Heart left ventricle (tissue), 16 donors: ENCODE data around the gene CCS. TPM values are rescaled to one million over a fixed set of nuclear protein-coding genes. Genes with fewer than 3 reads are reported as not detected.

Experiments
- ATAC-seq, 4 donors: fragments of 200-7000 bp; cut with Tn5 transposase; one replicate each; pipeline ENCODE4 v1.9.1; 2020 to 2022; ENCODE audit warnings: moderate library complexity in 4 of 4, mild to moderate bottlenecking in 3 of 4, moderate number of reproducible peaks in 1 of 4
- DNase-seq, 5 donors: peaks; one replicate each; pipeline ENCODE4 v3.0.0-alpha.2; 2020
- H3K27ac ChIP-seq, 12 donors: fragments of 200-600 bp; sonication (generic) in 4 of 12; one replicate each; pipeline versions ENCODE4 v1.5.0 to v1.8.0; 2016 to 2022; ENCODE audit warnings: mild to moderate bottlenecking in 2 of 12
- H3K27me3 ChIP-seq, 9 donors: fragments of 200-600 bp; sonication (generic) in 2 of 9; one replicate each; pipeline versions ENCODE4 v1.5.1 to v1.8.0; 2016 to 2022; ENCODE audit warnings: mild to moderate bottlenecking in 3 of 9
- H3K36me3 ChIP-seq, 9 donors: fragments of 200-600 bp; sonication (generic) in 2 of 9; one replicate each; pipeline versions ENCODE4 v1.5.0 to v1.8.0; 2018 to 2022; ENCODE audit warnings: mild to moderate bottlenecking in 2 of 9
- H3K4me1 ChIP-seq, 12 donors: fragments of 200-600 bp; sonication (generic) in 4 of 12; one replicate each; pipeline versions ENCODE4 v1.5.0 to v1.8.0; 2016 to 2022; ENCODE audit warnings: mild to moderate bottlenecking in 3 of 12
- H3K4me3 ChIP-seq, 12 donors: fragments of 200-600 bp; sonication (generic) in 4 of 12; one replicate each; pipeline versions ENCODE4 v1.5.0 to v1.8.0; 2017 to 2022; ENCODE audit warnings: mild to moderate bottlenecking in 9 of 12, moderate library complexity in 4 of 12
- H3K9me3 ChIP-seq, 12 donors: fragments of 200-600 bp; sonication (generic) in 4 of 12; one replicate each; pipeline versions ENCODE4 v1.5.0 to v1.8.0; 2016 to 2022; ENCODE audit warnings: mild to moderate bottlenecking in 1 of 12
- POLR2A ChIP-seq, 2 donors: fragments of 450-650 bp; IDR thresholded peaks; one replicate each; pipeline ENCODE4 v1.6.1; 2017; ENCODE audit warnings: antibody characterized with exemption in 2 of 2, mild to moderate bottlenecking in 2 of 2, moderate library complexity in 2 of 2
- WGBS, 4 donors: extraction: QIAGEN DNeasy Blood & Tissue Kit in 2 of 4; methylation state at CpG; one replicate each; pipeline versions ENCODE4 v1.1.5 to v1.1.7; 2013 to 2018; 5-methylcytosine and 5-hydroxymethylcytosine counted together
- intact Hi-C, 10 donors: fragments of 100-400 bp; cut with DNase I; formaldehyde crosslinking; loops; one replicate each; pipeline versions ENCODE4 v1.11.1 to v1.14.2; 2022
- polyA plus RNA-seq, 2 donors: library from polyadenylated mRNA; stranded (reverse); fragments of 200-250 nt; gene quantifications; one replicate each; pipeline ENCODE4 v1.2.3, GENCODE V29; 2013
- total RNA-seq, 9 donors: library from RNA; depleted of rRNA in 2 of 9; stranded (reverse); fragments of >200 nt in 2 of 9; fragmentation: NEBNext Ultra II Directional in 3 of 9; extraction: Animal tissue kit (Norgen Biotek cat#: 25700) in 3 of 9; gene quantifications; one replicate each; pipeline versions ENCODE4 v1.1.0 to v1.2.4, GENCODE V29; 2016 to 2023
- TF ChIP-seq, protein P1 (sequence below), 12 donors: fragments of 200-600 bp; sonication (generic) in 4 of 12; IDR thresholded peaks; one replicate each; pipeline versions ENCODE4 v1.5.0 to v1.8.0; 2018 to 2022; ENCODE audit warnings: antibody characterized with exemption in 12 of 12, mild to moderate bottlenecking in 5 of 12
- donor health status: ischemic (EF 13 %, LVEDD 7.1; RV severe dilation, severe dysfunction).
- donor health status: healthy with polysubstance abuse.
- donor health status: DM: no; HTN: yes; CAD: no.
- donor health status: DM: no; HTN: no; CAD: no.
- donor health status: ischemic (EF 25% LVEDD 6.9; RV normal size, moderate dysfunction).
- donor health status: ischemic (EF 25% LVEDD 5.7; RV mildly dilated, moderate dysfunction).
- donor health status: healthy.
- donor health status: DM: yes; HTN: yes; CAD: no.
- donor health status: ischemic (EF 35%, LVEDD 5.7; RV mildly dilated, moderate dysfunction).
- donor health status: nonischemic (EF 11% LVEDD 7.7; RV severe dilation, severe dysfunction).
- donor health status: DM: yes; HTN: yes; CAD: no.
- donor health status: PGD.
- donor health status: ischemic (EF 29% LVEDD 5.4; RV normal size, mild dysfunction).
- donor health status: nonischemic (EF 23%, LVEDD 6.1; RV moderate dilation, normal function).

The CCS gene
- total and polyA plus RNA-seq, 11 donors, result 13.9 to 41.1 (median 20.1) TPM

DNA sequence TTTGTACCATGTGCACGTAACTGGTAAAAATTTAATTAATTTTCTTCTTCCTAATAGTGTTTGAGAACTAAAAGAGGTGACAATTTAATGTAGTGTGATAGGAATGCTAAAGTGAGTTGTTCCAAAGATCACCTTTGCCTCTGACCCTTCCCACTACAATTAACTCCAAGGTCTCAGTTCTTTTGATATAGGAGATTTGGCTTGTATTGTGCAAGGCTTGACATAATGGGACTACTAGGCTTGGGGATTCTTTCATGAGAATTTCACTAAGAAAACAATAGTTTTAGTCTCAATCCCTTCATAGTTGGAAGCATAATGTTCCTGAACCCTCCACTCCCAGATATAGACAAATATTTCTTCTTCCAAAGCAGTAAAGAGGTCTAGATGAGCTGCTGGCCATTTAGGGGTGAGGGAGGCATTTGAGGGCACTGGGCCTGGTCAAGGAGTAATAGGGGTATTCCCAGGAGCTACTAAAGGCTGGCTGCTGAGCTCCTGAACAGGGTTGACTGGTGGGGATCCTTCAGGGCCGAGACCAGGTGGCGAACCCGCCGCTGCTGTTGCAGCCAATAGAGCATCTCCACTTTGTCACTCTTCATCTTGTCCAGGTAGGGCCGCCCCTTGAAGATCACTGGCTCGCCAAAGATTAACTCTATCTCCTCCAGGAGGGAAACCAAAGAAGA lies 2.8 kb upstream of the CCS start:
- no peak overlapping the region for H3K27ac ChIP-seq
- intact Hi-C loops, result loop anchor here in 5 of 10 donors (5.0 to 10.0 kb wide), 3 partner anchors 87 to 255 kb away; partner anchors contain the start of genes RBM4B (in 4 of the 5) and RCE1 (in 1 of the 5)
- no peak for TF ChIP-seq POLR2A (IDR thresholded peaks at IDR 0.05)
- TF ChIP-seq, protein P1, sequence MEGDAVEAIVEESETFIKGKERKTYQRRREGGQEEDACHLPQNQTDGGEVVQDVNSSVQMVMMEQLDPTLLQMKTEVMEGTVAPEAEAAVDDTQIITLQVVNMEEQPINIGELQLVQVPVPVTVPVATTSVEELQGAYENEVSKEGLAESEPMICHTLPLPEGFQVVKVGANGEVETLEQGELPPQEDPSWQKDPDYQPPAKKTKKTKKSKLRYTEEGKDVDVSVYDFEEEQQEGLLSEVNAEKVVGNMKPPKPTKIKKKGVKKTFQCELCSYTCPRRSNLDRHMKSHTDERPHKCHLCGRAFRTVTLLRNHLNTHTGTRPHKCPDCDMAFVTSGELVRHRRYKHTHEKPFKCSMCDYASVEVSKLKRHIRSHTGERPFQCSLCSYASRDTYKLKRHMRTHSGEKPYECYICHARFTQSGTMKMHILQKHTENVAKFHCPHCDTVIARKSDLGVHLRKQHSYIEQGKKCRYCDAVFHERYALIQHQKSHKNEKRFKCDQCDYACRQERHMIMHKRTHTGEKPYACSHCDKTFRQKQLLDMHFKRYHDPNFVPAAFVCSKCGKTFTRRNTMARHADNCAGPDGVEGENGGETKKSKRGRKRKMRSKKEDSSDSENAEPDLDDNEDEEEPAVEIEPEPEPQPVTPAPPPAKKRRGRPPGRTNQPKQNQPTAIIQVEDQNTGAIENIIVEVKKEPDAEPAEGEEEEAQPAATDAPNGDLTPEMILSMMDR (IDR thresholded peaks at IDR 0.05), result no peak
- H3K4me1 ChIP-seq, result peaks cover 2 to 28% (median 23%) of the 10 kb centered on the region in 12 donors
- DNase-seq, result no peak
- no peaks in the 10 kb centered on the region for H3K27me3 ChIP-seq
- WGBS, 4 donors, result 93 to 96% (median 95%) methylated on average over 7 of the region's 7 CpGs
- ATAC-seq, result no peak
- H3K36me3 ChIP-seq, result no peaks in the 10 kb centered on the region
- H3K4me3 ChIP-seq, result no peak overlapping the region
- H3K9me3 ChIP-seq, result no peaks in the 10 kb centered on the region

DNA sequence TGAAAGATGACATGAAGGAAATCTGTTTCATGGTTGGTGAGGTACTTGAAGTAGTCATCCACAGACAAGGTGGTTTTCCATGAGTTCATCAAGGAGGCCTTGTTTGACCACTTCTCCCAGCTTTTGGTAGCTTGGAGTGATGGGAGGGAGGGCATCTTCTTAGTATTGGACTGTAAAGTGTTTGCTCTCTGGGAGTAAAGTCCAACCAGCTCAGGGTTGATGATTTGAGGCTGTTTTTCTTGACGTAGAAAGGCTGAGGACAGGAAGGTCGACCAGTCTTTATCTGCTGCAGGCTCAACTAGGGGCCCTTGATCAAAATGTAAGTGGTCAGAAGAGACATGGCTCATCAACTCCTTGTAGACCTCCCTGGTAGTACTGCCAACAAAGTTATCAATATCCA lies 1.8 kb upstream of the CCS start:
- intact Hi-C loops, result loop anchor here in 5 of 10 donors (5.0 to 10.0 kb wide), 2 partner anchors 86 to 254 kb away; partner anchors contain the start of genes RBM4B (in 4 of the 5) and RCE1 (in 1 of the 5)
- no peaks in the 10 kb centered on the region for H3K9me3 ChIP-seq
- 75 to 87% (median 85%) methylated on average over 2 of the region's 2 CpGs for WGBS, 4 donors
- TF ChIP-seq, protein P1 (IDR thresholded peaks at IDR 0.05), result no peak
- no peak for TF ChIP-seq POLR2A (IDR thresholded peaks at IDR 0.05)
- no peaks in the 10 kb centered on the region for H3K36me3 ChIP-seq
- ATAC-seq (no peak), DNase-seq (no peak)
- H3K27me3 ChIP-seq, result no peaks in the 10 kb centered on the region
- peaks cover 2 to 38% (median 28%) of the 10 kb centered on the region in 12 donors for H3K4me1 ChIP-seq
- H3K27ac ChIP-seq, result no peak overlapping the region
- no peak overlapping the region for H3K4me3 ChIP-seq

DNA sequence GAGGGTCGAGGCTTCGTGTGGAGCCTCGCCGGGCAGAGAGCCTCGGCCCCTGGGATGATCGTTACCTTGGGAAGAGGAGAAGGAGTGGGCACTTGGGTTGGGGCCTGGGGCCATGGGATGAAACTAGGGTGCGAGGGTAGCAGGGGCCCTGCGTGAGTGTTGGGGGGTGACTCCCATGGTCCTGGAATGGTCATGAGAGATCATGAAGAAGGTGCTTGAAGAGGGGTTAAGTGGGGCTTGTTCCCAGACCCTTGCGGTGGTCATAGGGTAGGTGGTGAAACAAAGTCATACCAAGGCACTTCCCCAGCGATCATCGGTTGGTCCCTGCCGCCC lies 284 bp downstream of the CCS start:
- ATAC-seq (peak in 1 of 4 donors; percentile 11), DNase-seq (no peak)
- intact Hi-C loops, result loop anchor here in 7 of 10 donors (1.0 to 10.0 kb wide), 4 partner anchors 24 to 252 kb away; partner anchors contain the start of genes RBM4B (in 6 of the 7), RBM14 (in 1 of the 7) and RCE1 (in 1 of the 7)
- peak overlapping the region; percentile 42 to 80 (median 68) for H3K4me3 ChIP-seq
- no peaks in the 10 kb centered on the region for H3K9me3 ChIP-seq
- no peak for TF ChIP-seq POLR2A (IDR thresholded peaks at IDR 0.05)
- TF ChIP-seq, protein P1 (IDR thresholded peaks at IDR 0.05), result no peak
- peaks cover 2 to 38% (median 28%) of the 10 kb centered on the region in 12 donors for H3K4me1 ChIP-seq
- peak overlapping the region; percentile 24 to 91 (median 80) for H3K27ac ChIP-seq
- H3K36me3 ChIP-seq, result no peaks in the 10 kb centered on the region
- H3K27me3 ChIP-seq, result no peaks in the 10 kb centered on the region
- 8 to 29% (median 11%) methylated on average over 6 to 12 of the region's 12 CpGs for WGBS, 4 donors

DNA sequence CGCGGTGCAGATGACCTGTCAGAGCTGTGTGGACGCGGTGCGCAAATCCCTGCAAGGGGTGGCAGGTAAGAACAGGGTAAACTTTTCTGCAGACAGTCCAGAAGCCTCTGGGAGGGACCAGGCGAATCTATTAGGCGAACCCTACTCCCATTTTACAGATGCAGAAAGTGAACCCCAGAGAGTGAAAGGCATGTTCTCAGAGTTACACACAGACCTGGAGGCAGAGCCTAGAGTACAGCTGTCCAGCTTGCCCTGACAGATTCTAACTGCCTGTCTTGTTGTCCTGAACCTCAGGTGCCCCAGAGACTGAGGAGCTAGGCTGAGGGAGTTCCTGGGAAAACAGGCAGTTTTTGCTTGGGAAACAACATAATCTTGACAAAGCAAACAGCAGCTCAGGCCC lies 665 bp downstream of the CCS start:
- TF ChIP-seq, protein P1 (IDR thresholded peaks at IDR 0.05), result no peak
- no peak for TF ChIP-seq POLR2A (IDR thresholded peaks at IDR 0.05)
- no peak for ATAC-seq

More for the DNA sequence above, 665 bp downstream of the CCS start:
- no peaks in the 10 kb centered on the region for H3K9me3 ChIP-seq
- 59 to 69% (median 66%) methylated on average over 7 of the region's 7 CpGs for WGBS, 4 donors
- intact Hi-C loops, result loop anchor here in 7 of 10 donors (1.0 to 10.0 kb wide), 4 partner anchors 23 to 251 kb away; partner anchors contain the start of genes RBM4B (in 6 of the 7), RBM14 (in 1 of the 7) and RCE1 (in 1 of the 7)
- H3K36me3 ChIP-seq, result peaks cover 0 to under 1% (median 0%) of the 10 kb centered on the region in 9 donors
- peaks cover 2 to 38% (median 28%) of the 10 kb centered on the region in 12 donors for H3K4me1 ChIP-seq
- H3K27me3 ChIP-seq, result no peaks in the 10 kb centered on the region
- H3K27ac ChIP-seq, result peak overlapping the region in 10 of 12 donors; percentile 65 to 91 (median 80)
- DNase-seq, result no peak
- peak overlapping the region; percentile 42 to 80 (median 68) for H3K4me3 ChIP-seq
